Body of pancreas (tissue), 4 donors: ENCODE measurements around the gene PAK6.

Experiments used
- POLR2A ChIP-seq, 3 donors: fragments of 450-650 bp; IDR thresholded peaks; one replicate each; pipeline ENCODE4 v1.6.1; 2016; ENCODE audit warnings: antibody characterized with exemption in 3 of 3, mild to moderate bottlenecking in 2 of 3
- TF ChIP-seq, protein P1 (sequence below), 7 experiments: fragments of 450-650 bp in 4 of 7; fragments of 200-600 bp in 3 of 7; sonication (generic) in 3 of 7; IDR thresholded peaks; one replicate each; pipeline ENCODE4 v1.5.1; 2016 to 2019; ENCODE audit warnings: antibody characterized with exemption in 7 of 7

- TF ChIP-seq POLR2A (IDR thresholded peaks at IDR 0.05), result no peak
- TF ChIP-seq, protein P1, sequence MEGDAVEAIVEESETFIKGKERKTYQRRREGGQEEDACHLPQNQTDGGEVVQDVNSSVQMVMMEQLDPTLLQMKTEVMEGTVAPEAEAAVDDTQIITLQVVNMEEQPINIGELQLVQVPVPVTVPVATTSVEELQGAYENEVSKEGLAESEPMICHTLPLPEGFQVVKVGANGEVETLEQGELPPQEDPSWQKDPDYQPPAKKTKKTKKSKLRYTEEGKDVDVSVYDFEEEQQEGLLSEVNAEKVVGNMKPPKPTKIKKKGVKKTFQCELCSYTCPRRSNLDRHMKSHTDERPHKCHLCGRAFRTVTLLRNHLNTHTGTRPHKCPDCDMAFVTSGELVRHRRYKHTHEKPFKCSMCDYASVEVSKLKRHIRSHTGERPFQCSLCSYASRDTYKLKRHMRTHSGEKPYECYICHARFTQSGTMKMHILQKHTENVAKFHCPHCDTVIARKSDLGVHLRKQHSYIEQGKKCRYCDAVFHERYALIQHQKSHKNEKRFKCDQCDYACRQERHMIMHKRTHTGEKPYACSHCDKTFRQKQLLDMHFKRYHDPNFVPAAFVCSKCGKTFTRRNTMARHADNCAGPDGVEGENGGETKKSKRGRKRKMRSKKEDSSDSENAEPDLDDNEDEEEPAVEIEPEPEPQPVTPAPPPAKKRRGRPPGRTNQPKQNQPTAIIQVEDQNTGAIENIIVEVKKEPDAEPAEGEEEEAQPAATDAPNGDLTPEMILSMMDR (IDR thresholded peaks at IDR 0.05), result no peak
Measured at GRCh38 chr15:40301467-40302179, 62.8 kb downstream of the PAK6 start.
